HG03571 (cell line): ENCODE measurements around the gene CX3CR1.
A peak's percentile ranks its signal among the peaks of the same experiment; 100 is the strongest.
"Not testable (repeated sequence)": the region's sequence is repeated elsewhere in the genome, so short reads cannot be mapped to it uniquely, and the experiment has no call there.

Experiments
- ATAC-seq: cut with Tn5 transposase; IDR thresholded peaks from one replicate; pipeline ENCODE4 v1.9.1; 2021; ENCODE audit not compliant: unreplicated experiment

The CX3CR1 gene

GRCh38 chr3:39268549-39268900, 11.3 kb downstream of the CX3CR1 start:
- ATAC-seq, result no peak

GRCh38 chr3:39267631-39268548, 11.9 kb downstream of the CX3CR1 start:
- no peak for ATAC-seq

GRCh38 chr3:39264053-39264452, 15.8 kb downstream of the CX3CR1 start:
- no peak for ATAC-seq

- ATAC-seq, result no peak
These were observed 16.3 kb downstream of the CX3CR1 start for GRCh38 chr3:39263576-39263975.

- ATAC-seq, result no peak
These were observed 17.0 kb downstream of the CX3CR1 start for GRCh38 chr3:39262846-39263245.

GRCh38 chr3:39261726-39262125, 18.1 kb downstream of the CX3CR1 start:
- ATAC-seq, result no peak

- ATAC-seq, result no peak
These were observed 18.9 kb downstream of the CX3CR1 start for GRCh38 chr3:39260957-39261356.

GRCh38 chr3:39260318-39260717, 19.5 kb downstream of the CX3CR1 start:
- no peak for ATAC-seq

GRCh38 chr3:39255503-39256325, 24.1 kb downstream of the CX3CR1 start:
- ATAC-seq, result peak; percentile 99

- no peak for ATAC-seq
These were observed 24.9 kb downstream of the CX3CR1 start for GRCh38 chr3:39254806-39255449.

- ATAC-seq, result no peak
These were observed 28.3 kb downstream of the CX3CR1 start for GRCh38 chr3:39251576-39251975.

GRCh38 chr3:39250116-39250747, 29.6 kb downstream of the CX3CR1 start:
- ATAC-seq, result no peak

GRCh38 chr3:39249453-39250115, 30.3 kb downstream of the CX3CR1 start:
- ATAC-seq, result no peak

GRCh38 chr3:39241561-39241960, 38.3 kb downstream of the CX3CR1 start:
- ATAC-seq, result no peak

- no peak for ATAC-seq
These were observed 42.8 kb downstream of the CX3CR1 start for GRCh38 chr3:39237027-39237426.

- no peak for ATAC-seq
These were observed 45.2 kb downstream of the CX3CR1 start for GRCh38 chr3:39234651-39235050.

GRCh38 chr3:39232859-39233258, 47.0 kb downstream of the CX3CR1 start:
- no peak for ATAC-seq

- ATAC-seq, result no peak
These were observed 49.4 kb downstream of the CX3CR1 start for GRCh38 chr3:39230453-39230852.

- ATAC-seq, result no peak
These were observed 51.3 kb downstream of the CX3CR1 start for GRCh38 chr3:39228496-39228895.

GRCh38 chr3:39227596-39227995, 52.2 kb downstream of the CX3CR1 start:
- ATAC-seq, result not testable (repeated sequence)
